ENCODE data around the gene FMN2.
A peak's percentile ranks its signal among the peaks of the same experiment; 100 is the strongest.
"Not testable (repeated sequence)": the region's sequence is repeated elsewhere in the genome, so short reads cannot be mapped to it uniquely, and the experiment has no call there.

Gene FMN2

DNA sequence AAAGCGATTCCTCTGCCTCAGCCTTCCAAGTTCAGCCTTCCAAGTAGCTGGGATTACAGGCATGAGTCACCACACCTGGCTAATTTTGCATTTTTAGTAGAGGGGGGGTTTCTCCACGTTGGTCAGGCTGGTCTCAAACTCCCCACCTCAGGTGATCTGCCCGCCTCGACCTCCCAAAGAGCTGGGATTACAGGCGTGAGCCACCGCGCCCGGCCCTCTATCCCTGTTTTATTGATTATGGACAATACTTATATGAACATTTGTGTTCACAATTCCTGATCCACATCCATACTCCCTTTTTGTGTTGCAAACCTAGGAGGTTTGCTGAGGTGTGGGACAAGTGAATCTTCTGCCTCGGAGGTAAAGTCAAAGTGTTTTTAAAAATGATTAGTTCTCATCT, 275.0 kb downstream of the FMN2 start:
- no peak for DNase-seq

DNA sequence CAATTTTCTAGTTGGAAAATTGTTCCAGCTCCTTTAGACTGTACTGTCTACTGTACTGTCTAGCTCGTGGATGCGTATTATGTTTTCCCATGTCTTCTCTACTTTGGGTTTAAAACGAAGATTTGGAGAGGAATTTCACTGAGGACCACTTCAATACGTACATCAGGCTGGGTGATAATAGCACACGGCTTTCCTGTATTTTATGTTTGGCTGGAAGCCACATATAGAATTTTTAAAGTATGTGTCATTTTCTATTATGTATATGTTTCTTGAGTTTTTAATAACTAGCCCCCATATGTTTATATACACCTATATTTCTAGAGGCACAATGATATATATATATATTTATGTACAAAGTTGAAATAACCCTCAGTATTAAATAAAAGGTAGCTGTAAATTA, 293.9 kb downstream of the FMN2 start:
- DNase-seq: peak; percentile 40

DNA sequence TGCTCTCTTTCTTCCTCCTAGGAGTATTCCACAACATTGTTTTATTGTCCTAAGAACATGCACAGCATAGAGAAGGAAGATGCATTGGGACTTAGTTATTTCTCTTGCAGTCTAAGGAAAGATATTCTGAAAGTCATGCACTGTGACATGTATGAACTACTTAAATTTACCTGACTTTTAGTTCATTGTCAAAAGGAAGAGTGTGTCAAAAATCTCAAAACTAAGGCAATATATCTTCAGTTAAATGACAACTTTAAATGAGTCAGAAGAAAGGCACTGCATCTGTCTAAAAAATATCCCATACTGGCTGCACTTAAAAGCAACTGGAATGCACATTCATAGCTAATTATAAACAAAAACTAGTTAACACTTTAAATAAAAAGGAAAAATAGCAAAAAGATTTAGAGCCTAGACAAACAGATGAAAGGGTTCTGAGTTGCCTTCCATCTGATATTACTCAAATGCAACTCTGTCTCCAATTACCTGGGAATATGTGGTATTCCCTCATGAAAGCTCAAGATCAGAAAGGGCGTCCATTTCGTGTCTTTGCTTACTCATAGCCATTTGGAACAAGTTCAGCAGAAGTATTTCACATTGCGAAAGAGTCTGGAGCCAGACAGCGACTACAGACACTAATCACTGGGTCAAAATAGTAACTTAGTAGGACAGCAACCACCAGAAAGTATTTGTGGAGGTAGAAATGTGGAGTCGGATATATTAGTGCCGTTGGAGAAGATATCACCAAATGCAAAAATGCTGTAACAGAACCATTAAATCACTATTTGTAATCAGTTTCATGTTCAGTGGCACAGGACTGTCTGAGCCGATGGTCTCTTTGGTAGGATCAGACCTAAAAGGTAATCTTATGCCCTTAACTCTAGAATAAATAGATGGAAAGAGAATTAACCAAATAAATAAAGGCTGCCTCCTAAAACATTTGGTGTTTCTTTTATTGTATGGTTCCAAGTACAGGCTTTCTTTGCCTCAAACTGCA, 294.6 kb downstream of the FMN2 start:
- DNase-seq: peak; percentile 90

GRCh38 chr1:240387051-240387450, 295.4 kb downstream of the FMN2 start:
- DNase-seq: no peak

GRCh38 chr1:240391660-240392260, 300.1 kb downstream of the FMN2 start:
- DNase-seq: no peak

DNA sequence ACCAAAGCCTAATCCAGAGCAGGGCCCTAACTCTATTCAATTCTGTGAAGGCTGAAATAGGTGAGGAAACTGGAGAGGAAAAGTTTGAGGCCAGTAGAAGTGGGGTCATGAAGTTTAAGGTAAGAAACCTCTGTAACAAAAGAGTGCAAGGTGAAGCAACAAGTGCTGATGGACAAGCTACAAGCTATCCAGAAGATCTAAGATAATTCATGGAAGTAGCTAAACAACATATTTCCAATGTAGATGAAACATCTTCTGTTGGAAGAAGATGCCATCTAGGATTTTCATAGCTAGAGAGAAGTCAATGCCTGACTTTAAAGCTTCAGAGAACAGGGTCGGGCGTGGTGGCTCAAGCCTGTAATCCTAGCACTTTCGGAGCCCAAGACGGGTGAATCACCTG, 302.7 kb downstream of the FMN2 start:
- DNase-seq: no peak

- DNase-seq: no peak
Observed at GRCh38 chr1:240395336-240395735, 303.7 kb downstream of the FMN2 start.

DNA sequence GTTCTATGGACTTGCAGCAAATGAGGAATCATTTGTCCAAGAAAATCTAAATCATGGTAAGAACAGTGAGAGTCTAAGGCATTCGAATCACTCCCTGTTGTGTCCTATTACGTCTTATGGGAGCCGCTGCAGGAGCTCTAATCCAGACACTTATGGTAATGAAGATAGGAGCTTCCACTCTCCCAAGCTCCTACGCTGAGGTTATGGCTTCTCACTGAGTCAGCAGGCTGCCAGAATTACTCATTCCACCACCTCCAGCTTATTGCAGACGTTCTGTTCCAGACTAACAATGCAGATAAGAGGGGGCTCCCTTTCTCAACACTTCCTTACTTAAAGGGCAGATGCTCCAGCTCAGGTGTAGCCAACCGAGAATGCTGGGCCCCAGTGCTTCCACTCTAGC, 307.7 kb downstream of the FMN2 start:
- DNase-seq: peak; percentile 86

- DNase-seq: no peak
Observed at GRCh38 chr1:240401731-240402130, 310.0 kb downstream of the FMN2 start.

- no peak for DNase-seq
Observed at GRCh38 chr1:240402326-240402725, 310.6 kb downstream of the FMN2 start.

DNA sequence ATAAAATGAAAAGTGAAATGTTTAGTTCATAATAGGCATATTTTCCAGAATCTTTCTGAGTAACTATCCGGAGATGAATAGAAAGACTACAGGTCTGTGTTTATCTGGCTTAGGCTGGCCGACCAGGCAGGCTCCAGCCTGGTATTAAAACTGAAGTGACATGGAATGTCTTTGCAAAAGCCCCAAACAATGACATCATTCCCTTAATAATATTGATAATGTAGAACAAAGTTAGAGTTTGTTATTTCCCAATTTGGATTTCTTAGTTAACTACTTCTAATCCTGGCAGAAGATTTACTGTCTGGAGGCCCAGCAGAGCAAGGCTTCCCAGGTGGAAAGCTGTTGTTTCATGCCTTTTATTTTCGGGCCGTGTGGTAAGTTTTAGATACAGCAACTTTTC, 312.6 kb downstream of the FMN2 start:
- DNase-seq: no peak

DNA sequence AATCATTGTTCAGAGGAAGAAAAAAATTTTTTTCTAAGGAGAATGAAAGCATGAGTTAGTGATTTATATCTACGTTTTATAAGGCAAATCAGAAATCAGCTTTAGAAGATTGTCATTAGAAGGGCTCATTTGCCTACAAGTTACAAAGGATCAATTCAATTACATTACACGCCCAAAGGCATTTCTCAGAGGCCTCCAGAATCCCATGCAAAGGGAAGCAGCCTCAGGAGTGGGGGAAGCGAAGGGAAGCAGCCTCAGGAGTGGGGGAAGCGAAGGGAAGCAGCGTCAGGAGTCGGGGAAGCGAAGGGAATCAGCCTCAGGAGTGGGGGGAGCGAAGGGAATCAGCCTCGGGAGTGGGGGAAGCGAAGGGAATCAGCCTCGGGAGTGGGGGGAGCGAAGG, 314.1 kb downstream of the FMN2 start:
- DNase-seq: no peak

DNA sequence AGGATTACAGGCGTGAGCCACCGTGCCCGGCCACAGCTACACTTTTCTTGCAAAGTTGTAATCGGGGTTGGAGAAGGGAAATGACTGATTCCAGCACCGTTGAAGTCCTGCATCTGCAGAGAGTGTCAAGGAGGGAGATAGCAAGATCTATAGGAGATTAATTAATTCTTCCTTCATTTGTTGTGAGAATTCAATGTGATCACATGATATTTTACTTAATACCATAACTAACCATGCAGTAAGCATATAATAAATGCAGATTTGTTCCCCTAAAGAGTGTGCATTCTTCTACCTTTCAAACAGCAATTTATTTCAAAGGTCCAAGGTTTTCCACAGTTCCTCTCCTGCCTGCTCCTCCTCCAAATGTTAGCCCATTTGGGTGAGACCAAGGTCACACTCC, 315.7 kb downstream of the FMN2 start:
- no peak for DNase-seq

DNA sequence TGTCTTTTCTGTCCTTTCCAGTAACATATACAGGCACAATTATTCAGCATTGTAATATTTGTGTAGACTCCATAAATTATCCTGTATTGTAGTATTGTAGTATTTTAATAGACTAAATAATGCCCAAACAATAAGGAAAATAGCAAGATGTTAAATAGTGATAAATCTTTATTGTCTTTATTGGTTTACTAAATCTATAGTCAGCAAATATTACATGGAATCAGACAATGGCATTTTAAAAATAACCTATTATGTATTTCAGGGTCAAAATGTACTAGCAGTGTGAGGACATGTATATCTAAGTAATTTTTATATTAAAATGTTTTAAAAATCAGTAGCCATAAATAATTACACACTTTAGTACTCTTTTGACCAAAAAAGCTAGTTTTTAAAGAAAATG, 317.9 kb downstream of the FMN2 start:
- no peak for DNase-seq

- DNase-seq: peak; percentile 85
Observed at GRCh38 chr1:240413732-240414131, 322.0 kb downstream of the FMN2 start.

- DNase-seq: peak; percentile 88
Observed at GRCh38 chr1:240414237-240414636, 322.6 kb downstream of the FMN2 start.

DNA sequence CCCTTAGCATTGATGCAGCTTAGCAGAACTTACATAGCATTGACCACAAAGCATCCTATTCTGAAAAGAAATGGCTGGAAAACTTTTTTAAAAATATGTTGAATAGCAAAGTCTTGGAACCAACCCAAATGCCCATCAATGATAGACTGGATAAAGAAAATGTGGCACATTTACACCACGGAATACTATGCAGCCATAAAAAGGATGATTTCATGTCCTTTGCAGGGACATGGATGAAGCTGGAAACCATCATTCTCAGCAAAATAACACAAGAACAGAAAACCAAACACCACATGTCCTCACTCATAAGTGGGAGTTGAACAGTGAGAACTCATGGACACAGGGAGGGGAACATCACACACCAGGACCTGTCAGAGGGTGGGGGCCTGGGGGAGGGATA, 323.3 kb downstream of the FMN2 start:
- DNase-seq: not testable (repeated sequence)

GRCh38 chr1:240415532-240415931, 323.8 kb downstream of the FMN2 start:
- DNase-seq: peak; percentile 22

GRCh38 chr1:240417317-240417716, 325.6 kb downstream of the FMN2 start:
- DNase-seq: peak; percentile 67

GRCh38 chr1:240420766-240421165, 329.1 kb downstream of the FMN2 start:
- DNase-seq: no peak

- no peak for DNase-seq
Observed at GRCh38 chr1:240423246-240423924, 331.7 kb downstream of the FMN2 start.

DNA sequence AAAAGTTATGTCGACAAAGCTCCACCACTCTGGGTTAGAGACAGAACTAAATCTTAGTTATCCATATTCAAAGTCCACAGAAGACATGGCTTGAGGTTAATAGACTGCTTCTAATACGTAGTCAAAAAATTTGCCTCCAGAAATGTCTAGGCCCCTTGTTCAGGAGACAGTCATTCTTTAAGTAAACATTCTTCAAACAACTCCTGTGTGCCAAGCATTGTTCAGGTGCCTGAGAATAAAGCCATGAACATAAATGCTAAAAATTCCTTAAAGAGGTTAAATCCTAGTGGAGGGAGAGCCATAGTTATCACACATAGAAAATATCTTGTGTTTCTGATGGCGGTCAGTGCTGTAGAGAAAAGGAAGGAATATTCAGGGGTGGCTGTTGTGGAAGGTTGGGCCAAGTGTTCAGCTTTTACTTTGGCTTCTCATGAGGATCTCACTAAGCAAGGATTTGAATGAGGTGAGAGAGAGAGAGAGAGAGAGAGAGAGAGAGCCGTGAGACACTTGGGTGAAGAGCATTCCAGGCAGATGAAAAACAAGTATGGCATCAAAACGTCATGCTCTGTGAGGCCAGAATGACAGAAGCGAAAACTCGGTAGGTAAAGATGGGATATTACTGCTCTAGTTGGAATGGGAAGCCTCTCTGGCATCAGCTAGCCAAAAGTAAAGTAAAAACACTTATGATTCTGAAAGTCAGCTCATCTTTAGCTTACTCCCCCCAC, 333.2 kb downstream of the FMN2 start:
- DNase-seq: peak; percentile 53

GRCh38 chr1:240426051-240426450, 334.4 kb downstream of the FMN2 start:
- DNase-seq: peak; percentile 31

Measured in fibroblast of skin of back (primary cell).